Adrenal gland (tissue), 5 donors: Measurements from ENCODE around the gene TMEM121.

Source experiments
- CTCF ChIP-seq, 6 experiments: fragments of 450-650 bp in 4 of 6; fragments of 200-600 bp in 2 of 6; sonication (generic) in 1 of 6; IDR thresholded peaks; 1 replicate in 5 of 6; 2 replicates in 1 of 6; pipeline versions ENCODE4 v1.5.1 to v1.8.0; 2016 to 2021; ENCODE audit warnings: antibody characterized with exemption in 6 of 6, mild to moderate bottlenecking in 2 of 6, moderate library complexity in 1 of 6
- POLR2A ChIP-seq, 2 donors: fragments of 450-650 bp; IDR thresholded peaks; one replicate each; pipeline ENCODE4 v1.6.1; 2017; ENCODE audit warnings: antibody characterized with exemption in 2 of 2, mild to moderate bottlenecking in 2 of 2, moderate library complexity in 1 of 2
- donor health status: DM: no; HTN: no; CAD: no.

GRCh38 chr14:105577314-105577861 lies 51.0 kb downstream of the TMEM121 start:
- no peak for TF ChIP-seq CTCF (IDR thresholded peaks at IDR 0.05)
- TF ChIP-seq POLR2A (IDR thresholded peaks at IDR 0.05): no peak
